Lower leg skin (tissue), 3 donors: ENCODE data around the gene ATP9A.

Experiments used
- CTCF ChIP-seq, 3 donors: fragments of 450-650 bp; IDR thresholded peaks; one replicate each; pipeline ENCODE4 v1.5.1; 2016; ENCODE audit warnings: antibody characterized with exemption in 3 of 3, mild to moderate bottlenecking in 3 of 3, moderate library complexity in 2 of 3
- POLR2A ChIP-seq, 2 donors: fragments of 450-650 bp; IDR thresholded peaks; one replicate each; pipeline ENCODE4 v1.6.1; 2016 to 2017; ENCODE audit warnings: antibody characterized with exemption in 2 of 2, mild to moderate bottlenecking in 1 of 2, moderate library complexity in 1 of 2

GRCh38 chr20:51815383-51816076 is 47.3 kb upstream of the ATP9A start:
- TF ChIP-seq CTCF (IDR thresholded peaks at IDR 0.05): no peak
- TF ChIP-seq POLR2A (IDR thresholded peaks at IDR 0.05): no peak
